Measurements from ENCODE around the gene PTBP2.
A peak's percentile ranks its signal among the peaks of the same experiment; 100 is the strongest.
"Not testable (repeated sequence)": the region's sequence is repeated elsewhere in the genome, so short reads cannot be mapped to it uniquely, and the experiment has no call there.

The PTBP2 gene

DNA sequence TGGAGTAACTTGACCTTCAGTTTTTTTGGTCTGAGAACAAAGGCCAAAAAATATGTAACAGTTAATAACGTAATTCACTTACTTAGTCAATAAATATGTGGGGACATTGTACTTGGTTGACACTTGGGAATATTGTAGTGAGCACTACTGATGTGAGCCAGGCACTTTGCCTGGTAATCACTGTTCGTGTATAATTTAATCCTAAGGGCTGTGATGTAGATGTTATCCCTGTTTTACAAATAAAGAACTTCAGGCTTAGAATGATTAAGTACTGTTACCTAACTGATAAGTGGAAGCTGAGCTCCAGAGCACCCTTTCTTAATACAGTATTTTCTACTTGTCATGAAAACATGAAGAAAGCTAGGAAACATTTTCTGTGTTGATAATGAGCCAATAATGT lies 28.0 kb downstream of the PTBP2 start:
- H3K4me3 ChIP-seq (ENCODE audit: low read depth, low read length): no peak overlapping the region
- H3K27me3 ChIP-seq (replicated peaks): no peaks in the 10 kb centered on the region
- in situ Hi-C loops (cut with HindIII; ENCODE audit: low pct_ligation_motif_present, low sequenced_read_pairs): no loop called here
- DNase-seq: no peak
- TF ChIP-seq, protein P1, sequence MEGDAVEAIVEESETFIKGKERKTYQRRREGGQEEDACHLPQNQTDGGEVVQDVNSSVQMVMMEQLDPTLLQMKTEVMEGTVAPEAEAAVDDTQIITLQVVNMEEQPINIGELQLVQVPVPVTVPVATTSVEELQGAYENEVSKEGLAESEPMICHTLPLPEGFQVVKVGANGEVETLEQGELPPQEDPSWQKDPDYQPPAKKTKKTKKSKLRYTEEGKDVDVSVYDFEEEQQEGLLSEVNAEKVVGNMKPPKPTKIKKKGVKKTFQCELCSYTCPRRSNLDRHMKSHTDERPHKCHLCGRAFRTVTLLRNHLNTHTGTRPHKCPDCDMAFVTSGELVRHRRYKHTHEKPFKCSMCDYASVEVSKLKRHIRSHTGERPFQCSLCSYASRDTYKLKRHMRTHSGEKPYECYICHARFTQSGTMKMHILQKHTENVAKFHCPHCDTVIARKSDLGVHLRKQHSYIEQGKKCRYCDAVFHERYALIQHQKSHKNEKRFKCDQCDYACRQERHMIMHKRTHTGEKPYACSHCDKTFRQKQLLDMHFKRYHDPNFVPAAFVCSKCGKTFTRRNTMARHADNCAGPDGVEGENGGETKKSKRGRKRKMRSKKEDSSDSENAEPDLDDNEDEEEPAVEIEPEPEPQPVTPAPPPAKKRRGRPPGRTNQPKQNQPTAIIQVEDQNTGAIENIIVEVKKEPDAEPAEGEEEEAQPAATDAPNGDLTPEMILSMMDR (IDR thresholded peaks at IDR 0.05; ENCODE audit: low read depth, low read length, missing control alignments): no peak
- no peak overlapping the region for H3K27ac ChIP-seq
- H3K36me3 ChIP-seq (replicated peaks): no peaks in the 10 kb centered on the region

- no peak overlapping the region for H3K27ac ChIP-seq
- no peaks in the 10 kb centered on the region for H3K36me3 ChIP-seq (replicated peaks)
- in situ Hi-C loops (cut with HindIII; ENCODE audit: low pct_ligation_motif_present, low sequenced_read_pairs): no loop called here
- no peaks in the 10 kb centered on the region for H3K27me3 ChIP-seq (replicated peaks)
- DNase-seq: no peak
- TF ChIP-seq, protein P1 (IDR thresholded peaks at IDR 0.05; ENCODE audit: low read depth, low read length, missing control alignments): no peak
- H3K4me3 ChIP-seq (ENCODE audit: low read depth, low read length): no peak overlapping the region
Observed at GRCh38 chr1:96752394-96752793, 30.8 kb downstream of the PTBP2 start.

GRCh38 chr1:96756789-96757188 lies 35.2 kb downstream of the PTBP2 start:
- in situ Hi-C loops (cut with HindIII; ENCODE audit: low pct_ligation_motif_present, low sequenced_read_pairs): no loop called here
- Histone ChIP-seq H3K36me3 (replicated peaks) (no peaks in the 10 kb centered on the region), H3K27ac (no peak overlapping the region), H3K4me3 (ENCODE audit: low read depth, low read length) (no peak overlapping the region), H3K27me3 (replicated peaks) (no peaks in the 10 kb centered on the region)
- TF ChIP-seq, protein P1 (IDR thresholded peaks at IDR 0.05; ENCODE audit: low read depth, low read length, missing control alignments): peak; percentile 32
- no peak for DNase-seq

GRCh38 chr1:96762586-96762985 lies 41.0 kb downstream of the PTBP2 start:
- H3K4me3 ChIP-seq (ENCODE audit: low read depth, low read length); H3K27me3 ChIP-seq (replicated peaks); H3K27ac ChIP-seq; DNase-seq; in situ Hi-C loops (cut with HindIII; ENCODE audit: low pct_ligation_motif_present, low sequenced_read_pairs); H3K36me3 ChIP-seq (replicated peaks): not testable (repeated sequence)

- TF ChIP-seq, protein P1 (IDR thresholded peaks at IDR 0.05; ENCODE audit: low read depth, low read length, missing control alignments): no peak
- DNase-seq: no peak
- H3K36me3 ChIP-seq (replicated peaks): no peaks in the 10 kb centered on the region
- no peak overlapping the region for H3K27ac ChIP-seq
- in situ Hi-C loops (cut with HindIII; ENCODE audit: low pct_ligation_motif_present, low sequenced_read_pairs): no loop called here
- no peaks in the 10 kb centered on the region for H3K27me3 ChIP-seq (replicated peaks)
- no peak overlapping the region for H3K4me3 ChIP-seq (ENCODE audit: low read depth, low read length)
Observed at GRCh38 chr1:96763514-96763913, 41.9 kb downstream of the PTBP2 start.

- no peak overlapping the region for H3K27ac ChIP-seq
- TF ChIP-seq, protein P1 (IDR thresholded peaks at IDR 0.05; ENCODE audit: low read depth, low read length, missing control alignments): no peak
- no peaks in the 10 kb centered on the region for H3K27me3 ChIP-seq (replicated peaks)
- H3K36me3 ChIP-seq (replicated peaks): no peaks in the 10 kb centered on the region
- no peak for DNase-seq
- no peak overlapping the region for H3K4me3 ChIP-seq (ENCODE audit: low read depth, low read length)
- in situ Hi-C loops (cut with HindIII; ENCODE audit: low pct_ligation_motif_present, low sequenced_read_pairs): no loop called here
Observed at GRCh38 chr1:96764469-96764868, 42.9 kb downstream of the PTBP2 start.
